Stimulated activated CD8-positive, alpha-beta memory T cell treated with anti-CD3 and anti-CD28 coated beads, Interleukin-15, amount 100 ng/mL, for 4 hours (primary cell): ENCODE results near the gene TRABD2A.

ENCODE experiments used
- DNase-seq, 2 donors: peaks; one replicate each; pipeline ENCODE4 v3.0.0-alpha.2; 2020; ENCODE audit warnings: low read depth in 2 of 2

TRABD2A gene

DNA sequence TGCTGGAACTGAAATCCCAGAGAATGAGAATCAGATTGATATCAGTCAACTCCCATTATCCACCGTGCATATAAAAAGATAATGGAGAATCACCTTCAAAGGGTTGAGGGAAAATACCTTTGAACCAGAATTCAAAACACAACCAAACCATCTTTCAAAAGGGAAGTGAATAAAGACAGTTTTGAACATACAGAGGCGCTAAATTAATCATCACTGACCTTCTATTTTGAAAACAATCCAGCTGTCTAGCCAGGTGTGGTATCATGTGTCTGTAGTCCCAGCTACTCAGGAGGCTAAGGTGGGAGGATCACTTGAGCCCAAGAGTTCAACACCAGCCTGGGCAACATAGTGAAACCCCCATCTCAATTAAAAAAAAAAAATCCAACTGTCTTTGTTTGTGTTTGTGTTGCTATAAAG is 63.6 kb downstream of the TRABD2A start:
- DNase-seq: no peak

DNA sequence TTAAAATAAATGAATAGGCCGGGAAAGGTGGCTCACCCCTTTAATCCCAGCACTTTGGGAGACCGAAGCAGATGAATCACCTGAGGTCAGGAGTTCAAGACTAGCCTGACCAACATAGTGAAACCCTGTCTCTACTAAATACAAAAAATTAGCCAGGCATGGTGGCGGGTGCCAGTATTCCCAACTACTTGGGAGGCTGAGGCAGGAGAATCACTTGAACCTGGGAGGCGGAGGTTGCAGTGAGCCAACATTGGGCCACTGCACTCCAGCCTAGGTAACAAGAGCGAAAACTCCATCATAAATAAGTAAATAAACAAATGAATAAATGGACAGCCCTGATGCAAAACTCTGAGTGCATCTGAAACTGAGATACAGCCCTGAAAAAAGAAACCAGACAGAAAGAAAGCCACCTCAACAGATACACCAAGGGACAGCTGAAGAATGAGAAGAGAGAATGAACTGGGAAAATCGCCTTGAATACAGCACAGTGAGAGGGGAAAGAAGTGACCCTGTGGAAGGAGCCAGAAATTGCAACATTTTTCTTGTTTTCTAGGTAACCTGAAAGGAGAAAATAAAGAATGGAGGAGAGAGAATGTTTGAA is 64.4 kb downstream of the TRABD2A start:
- DNase-seq: no peak

DNA sequence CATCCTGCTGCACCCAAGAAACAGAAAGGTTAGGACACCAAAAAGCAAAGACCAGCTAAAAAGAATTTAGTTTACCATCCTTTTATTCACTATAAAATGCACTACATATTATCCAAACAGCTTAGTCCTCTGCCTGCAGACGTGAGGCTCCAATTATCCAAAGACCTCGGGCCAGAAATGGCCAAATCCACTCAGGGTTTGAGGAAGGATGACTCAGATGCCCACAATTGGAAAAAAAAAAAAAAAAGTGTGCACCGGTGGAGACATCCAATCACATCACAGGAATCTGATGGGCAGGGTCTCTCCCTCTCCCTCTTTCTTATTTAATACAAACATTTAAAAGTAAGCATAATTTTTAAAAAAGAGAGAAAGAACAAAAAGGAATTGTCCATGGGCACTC is 65.7 kb downstream of the TRABD2A start:
- no peak for DNase-seq

DNA sequence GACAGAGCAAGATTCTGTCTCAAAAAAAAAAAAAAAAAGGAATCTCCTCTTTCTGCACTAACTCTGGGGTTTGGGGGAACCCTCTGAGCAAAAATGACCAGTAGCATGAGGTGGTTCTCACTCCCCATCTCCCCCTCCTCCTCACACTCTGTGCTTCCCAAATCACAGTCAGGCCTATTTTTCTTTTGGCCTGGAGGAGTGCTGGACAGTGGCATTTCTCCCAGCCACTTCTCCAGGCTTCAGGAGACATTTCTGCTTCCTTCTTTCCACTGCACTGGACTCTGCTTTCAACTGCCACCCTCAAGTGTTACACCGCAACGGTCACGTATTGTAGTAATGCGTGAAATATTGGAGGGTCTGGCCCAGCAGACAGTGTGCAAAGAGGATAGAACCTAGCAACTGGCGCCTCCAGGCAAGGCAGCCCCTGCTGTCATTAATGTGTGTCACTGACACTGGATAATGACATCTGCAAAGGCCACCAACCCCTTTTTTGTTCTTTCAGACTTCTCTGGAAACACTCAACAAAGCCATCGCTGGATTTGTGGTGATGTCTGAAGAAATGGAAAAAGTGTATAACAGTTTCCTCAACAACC is 68.9 kb downstream of the TRABD2A start:
- DNase-seq: no peak

DNA sequence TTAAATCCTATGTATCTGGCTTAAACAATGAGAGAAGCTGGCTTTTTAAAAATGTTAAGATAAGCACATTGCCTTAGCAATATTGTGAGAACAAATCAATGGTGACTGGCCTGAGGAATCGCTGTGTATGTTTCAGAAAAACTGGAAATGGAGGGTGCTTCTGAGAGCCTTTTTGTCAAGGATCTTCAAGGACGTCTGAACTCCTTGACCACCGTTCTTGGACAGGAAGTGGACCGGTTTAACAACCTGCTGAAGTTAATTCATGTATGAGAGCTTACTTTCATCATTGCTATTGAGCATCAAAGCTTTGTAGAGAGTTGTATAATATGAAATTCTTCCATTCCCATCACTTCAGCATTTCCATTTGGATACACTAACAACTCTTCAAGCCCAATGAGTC is 72.6 kb downstream of the TRABD2A start:
- DNase-seq: no peak

DNA sequence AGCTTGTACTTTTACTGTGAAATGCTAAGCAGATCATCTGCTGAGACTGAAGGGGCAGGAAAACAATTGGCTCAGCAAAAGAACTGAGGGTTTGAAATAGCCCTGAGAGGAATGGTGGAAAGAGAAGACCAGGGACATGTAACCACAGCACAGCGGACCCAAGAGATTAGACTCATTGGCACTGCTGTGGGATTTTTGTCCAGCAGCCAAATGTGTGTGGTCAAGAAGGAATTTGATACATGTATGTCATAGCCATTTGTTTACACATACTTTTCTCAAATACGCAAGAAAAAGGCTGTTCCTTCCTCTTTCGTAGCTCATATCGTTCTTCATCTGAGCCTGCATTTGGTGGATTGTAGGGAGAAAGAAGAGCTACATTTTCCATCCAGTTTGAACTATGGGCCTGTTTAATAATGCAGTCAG is 73.8 kb downstream of the TRABD2A start:
- no peak for DNase-seq

DNA sequence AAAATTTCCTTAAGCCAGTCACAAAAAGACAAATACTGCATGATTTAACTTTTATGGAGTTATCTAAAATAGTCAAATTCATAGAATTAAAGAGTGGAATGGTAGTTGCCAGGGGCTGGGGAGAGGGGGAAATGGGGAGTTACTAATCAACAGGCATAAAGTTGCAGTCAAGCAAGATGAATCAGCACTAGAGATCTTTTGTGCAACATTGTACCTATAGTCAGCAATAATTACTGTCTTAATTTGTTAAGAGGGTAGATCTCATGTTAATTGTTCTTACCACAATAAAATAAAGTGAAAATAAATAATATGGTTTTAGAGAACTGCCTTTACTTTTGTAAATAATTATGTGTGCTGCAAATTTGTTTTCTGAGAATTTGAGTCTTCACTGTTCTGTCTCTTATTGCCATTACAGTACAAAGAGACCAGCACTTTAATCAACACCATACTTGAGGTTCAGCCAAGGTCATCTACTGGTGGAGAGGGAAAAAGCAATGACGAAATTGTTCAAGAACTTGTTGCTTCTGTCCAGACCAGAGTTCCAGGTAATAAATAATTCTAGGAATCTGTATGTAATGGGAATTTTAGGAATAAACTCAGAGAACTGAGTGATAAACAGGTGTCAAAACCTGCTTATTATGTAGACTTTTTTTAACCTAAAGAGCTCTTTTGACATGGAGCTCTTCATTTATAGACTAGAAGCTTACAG is 75.5 kb downstream of the TRABD2A start:
- DNase-seq: no peak

DNA sequence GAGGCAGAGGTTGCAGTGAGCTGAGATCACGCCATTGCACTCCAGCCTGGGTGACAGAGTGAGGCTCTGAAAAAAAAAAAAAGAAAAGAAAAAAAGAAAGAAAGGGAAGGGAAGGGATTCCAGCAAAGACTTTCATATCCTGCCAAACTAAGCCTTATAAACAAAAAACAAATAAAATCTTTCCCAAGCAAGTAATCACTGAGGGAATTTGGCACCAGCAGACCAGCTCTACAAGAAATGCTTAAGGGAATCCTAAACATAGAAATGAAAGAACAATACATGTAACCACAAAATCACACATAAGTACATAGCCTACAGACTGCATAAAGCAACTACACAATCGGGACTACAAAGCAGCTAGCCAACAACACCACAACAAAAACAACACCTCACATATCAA is 79.1 kb downstream of the TRABD2A start:
- no peak for DNase-seq

DNA sequence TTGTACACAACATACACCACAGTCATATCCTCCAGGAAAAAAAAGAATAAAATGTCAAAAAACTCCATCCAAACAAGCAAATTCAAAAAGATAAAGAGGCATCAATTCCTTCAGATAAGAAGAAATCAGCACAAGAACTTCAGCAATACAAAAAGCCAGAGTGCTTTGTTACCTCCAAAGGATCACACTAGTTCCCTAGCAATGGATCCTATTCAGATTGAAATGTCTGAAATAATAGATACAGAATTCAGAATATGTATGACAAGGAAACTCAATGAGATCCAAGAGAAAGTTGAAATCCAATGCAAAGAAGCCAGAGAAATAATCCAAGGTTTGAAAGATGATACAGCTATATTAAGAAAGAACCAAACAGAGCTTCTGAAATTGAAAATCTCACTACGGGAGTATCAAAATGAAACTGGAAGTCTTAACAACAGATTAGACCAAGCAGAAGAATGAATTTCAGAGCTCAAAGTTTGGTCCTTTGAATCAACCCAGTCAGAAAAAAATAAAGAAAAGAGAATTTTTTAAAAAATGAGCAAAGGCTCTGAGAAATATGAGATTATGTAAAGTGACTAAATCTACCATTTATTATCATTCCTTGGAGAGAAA is 80.6 kb downstream of the TRABD2A start:
- DNase-seq: no peak

DNA sequence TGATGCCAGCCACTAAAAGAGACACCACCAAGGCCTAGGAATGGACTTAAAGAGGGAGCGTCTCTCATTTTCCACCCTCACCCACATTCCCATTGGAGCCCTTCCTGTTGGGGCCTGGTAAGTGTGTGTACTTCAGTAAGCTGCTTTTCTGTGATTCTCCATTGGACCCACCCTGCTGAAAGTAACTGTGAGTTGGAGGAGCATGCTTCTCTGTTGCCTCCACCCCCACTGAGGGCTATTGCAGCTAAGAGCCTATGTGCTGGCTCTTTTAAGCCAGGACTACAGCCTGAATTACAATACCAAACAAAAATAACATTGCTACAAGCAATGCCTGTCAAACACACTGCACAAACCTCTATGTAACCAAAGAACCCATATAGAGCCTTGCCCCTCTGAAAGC is 81.1 kb downstream of the TRABD2A start:
- DNase-seq: no peak

DNA sequence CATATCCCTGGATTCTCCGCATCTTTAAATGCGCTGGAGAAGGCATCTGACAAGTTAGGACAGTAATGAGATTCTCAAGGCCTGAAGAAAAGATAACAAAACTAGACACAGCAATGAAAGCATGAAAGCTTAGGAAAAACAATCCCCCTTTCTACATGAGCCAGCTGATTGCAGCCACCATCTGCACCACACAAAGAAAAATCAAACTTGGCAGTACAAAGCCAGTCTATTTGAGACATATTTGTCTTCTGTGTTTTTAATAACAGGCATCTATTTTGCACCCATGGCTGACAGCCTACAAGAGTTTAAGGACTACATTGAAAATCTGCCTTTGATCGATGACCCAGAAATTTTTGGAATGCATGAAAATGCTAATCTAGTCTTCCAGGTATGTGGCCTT is 83.6 kb downstream of the TRABD2A start:
- DNase-seq: no peak

DNA sequence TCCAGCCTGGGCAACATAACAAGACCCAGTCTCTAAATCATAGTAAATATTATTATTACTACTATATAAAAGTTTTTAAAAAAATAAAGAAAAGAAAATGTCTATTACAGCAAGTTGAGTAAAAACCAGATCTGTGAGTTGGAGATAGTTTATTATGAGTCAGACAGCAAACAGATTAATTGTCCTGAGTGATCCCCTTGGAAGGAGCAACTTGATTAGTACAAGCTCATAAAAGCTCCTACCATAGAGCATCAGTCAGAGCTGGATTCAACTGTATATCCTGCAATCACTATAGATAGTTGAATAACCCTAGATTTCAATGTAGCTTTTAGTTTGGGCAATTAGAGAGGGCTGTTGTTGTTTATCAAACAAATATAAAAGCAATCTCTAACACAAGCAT is 84.1 kb downstream of the TRABD2A start:
- no peak for DNase-seq

DNA sequence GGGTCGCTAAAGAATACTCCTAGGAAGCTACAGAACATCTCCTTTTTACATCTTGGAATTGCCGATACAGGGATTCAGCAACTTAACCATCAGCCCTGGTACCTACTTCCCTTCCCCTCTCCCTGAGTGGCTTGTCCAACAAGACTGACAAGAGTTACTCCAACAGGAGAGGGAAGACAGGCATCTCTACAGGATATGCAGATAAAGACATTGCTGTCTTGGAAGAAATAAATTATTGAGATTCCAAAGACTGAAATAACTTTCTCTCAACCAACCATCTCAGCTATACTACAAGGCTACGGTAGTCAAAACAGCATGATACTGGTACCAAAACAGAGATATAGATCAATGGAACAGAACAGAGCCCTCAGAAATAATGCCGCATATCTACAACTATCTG is 87.2 kb downstream of the TRABD2A start:
- no peak for DNase-seq

DNA sequence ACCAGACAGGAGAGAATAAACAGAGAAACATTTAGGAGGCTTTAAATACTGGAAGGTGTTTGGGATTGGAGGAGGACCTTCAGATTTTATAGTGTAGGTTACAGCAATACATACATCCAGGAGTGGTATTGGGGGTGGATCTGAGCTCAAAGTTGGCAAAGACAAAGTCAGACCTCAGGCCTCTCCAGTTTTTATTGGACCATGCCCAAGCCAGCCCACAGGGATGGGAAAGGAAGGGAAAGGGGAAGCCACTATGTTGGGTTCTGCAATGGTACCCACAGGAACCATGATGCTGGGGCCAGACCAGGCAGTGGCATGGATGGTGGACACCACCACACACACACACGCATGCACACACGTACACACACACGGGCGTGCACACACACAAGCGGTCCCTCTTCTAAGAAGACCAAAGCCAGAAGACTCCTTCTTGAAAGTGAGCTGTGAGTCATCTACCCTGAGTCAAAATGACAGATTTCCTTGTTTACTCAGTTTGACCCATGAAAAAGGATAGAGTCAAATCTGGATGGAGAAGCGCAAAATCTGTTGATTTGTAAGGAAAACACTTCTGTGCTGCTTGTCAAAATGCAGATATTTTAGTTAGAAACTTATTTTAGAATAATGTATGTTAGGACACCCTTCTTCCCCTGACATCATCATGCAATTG is 87.9 kb downstream of the TRABD2A start:
- no peak for DNase-seq

DNA sequence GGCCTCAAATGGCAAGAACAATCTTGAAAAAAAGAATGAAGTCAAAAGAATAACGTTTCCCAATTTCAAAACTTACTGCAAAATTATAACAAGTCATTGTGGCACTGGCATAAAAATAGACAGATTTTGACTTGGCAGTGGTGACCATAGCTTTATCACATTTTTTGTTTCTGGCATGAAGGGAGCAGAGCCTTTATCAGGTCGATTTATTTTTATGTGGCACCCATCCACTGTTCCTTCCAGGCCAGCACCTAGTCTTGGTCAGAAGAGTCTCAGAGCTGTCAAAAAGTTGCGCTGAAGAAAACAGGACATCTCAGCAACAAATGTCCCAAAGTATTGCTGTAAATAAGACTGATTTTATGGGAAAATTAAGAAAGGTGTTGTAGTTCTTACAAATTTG is 92.4 kb downstream of the TRABD2A start:
- DNase-seq: no peak

DNA sequence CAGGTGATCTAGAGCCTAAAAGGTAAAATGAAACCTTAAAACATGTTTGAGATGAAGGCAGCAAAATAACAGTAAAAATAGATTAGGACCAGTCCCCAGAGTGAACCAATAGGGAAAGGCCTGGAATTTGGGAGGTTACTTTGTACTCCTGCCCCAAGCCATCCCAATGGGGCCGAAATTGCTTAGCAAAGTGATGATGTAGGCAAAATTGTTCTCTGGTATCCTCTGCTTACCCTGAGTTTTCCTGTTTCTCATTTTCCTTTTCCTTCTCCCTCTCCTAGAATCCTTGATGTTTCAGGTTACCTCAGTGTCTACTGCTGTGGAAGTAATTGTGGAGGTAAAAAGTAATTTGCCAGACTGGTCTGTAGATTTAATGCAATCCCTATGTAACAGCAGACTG is 92.9 kb downstream of the TRABD2A start:
- no peak for DNase-seq

DNA sequence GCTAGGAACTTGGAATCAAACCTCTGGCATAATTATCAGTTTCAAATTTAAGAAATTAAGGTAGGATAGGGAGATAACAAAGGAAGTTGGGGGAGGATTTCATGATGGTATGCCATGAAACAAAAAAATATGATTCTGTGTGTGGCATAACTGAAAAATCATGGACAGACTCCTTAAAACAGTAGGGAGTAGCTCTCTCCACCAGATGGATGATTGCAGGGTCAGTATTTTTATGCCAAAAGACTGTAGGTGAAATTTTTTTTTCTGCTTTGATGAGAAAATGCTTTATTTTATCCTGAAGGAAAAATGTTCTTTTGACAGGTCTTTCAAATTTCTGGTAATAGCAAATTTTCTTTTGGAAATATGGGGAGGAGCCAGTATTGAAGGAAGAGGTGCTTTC is 94.3 kb downstream of the TRABD2A start:
- DNase-seq: no peak

DNA sequence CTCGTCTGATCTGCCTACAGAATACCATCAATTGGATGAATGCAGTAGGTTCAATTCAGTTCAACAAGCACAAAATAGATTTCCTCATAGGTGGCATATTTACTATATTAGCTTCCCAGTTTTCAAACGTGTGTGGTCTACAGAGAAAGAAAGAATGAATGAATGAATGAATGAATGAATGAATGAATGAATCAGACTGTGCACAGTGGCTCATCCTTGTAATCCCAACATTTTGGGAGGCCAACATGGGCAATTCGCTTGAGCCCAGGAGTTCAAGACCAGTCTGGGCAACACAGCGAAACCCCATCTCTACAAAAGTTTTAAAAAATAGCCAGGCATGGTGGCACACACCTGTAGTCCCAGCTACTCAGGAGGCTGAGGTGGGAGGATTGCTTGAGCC is 94.9 kb downstream of the TRABD2A start:
- DNase-seq: no peak

DNA sequence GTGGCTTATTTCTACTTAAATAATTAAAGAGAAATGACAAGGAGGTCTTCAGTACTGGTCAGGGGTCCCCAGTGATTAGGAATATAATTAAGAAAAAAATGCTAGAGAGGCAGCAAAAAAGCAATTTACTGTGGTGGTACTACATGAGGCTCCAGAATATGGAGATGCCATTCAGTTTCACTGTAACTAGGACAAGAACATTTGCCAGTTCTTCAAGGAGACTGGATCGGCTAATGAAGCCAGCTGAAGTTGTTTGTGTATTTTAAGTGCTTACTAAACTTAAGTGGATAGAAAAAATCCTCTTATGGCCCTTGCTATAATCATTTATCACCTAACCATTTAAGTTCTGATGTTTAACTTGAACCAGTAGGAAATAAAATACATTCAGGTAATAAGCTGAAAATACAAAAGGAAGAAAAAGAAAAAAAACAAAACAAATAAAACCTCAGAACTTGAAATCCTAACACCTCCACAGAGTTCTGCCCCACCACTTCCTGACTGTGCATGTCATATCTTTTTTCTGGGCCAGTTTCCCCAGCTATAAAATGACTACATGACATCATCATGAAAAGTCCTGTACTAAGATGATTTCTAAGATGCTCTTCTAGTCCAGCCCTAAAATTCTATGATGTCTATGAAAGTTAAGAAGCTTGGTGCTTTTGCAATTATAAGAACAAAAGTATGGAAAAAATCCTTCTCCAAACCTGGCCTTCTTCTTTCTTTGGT is 98.0 kb downstream of the TRABD2A start:
- no peak for DNase-seq

DNA sequence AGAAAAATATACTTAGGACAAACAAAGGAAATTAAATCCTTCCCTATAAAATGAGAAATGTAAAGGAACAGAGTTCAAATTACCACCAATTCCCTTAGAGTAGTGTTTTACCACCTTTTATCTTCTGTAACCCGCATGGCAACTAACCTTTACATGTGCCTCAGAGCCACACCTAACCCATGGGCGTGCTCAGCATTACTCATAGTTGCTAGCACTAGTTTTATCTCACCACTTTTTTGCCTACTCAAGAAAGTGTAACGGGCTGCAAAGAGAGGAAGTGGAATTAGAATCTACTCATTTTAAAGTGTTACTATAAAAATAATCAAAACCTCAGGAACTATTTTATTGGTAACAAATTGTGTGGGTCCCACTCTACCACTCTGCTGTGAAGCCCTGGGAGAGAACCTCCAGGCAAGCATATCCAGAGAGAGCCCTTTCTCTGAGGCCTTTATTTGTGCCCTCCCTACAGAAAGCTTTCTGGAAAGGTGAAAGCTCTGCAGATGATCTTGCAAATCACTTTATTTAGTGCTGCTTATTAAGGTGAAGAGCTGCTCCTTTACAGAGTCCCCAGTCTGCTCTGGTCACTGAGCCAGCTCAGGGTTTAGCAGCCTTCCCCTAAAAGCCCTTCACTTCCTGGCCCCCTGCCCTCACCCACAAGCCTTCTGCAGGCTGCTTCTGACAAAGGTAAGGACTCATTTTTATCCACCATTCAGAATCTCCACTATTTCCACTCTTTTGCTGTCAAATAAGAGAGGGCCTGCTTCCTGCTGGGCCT is 98.8 kb downstream of the TRABD2A start:
- peak; percentile 38 to 59 for DNase-seq

DNA sequence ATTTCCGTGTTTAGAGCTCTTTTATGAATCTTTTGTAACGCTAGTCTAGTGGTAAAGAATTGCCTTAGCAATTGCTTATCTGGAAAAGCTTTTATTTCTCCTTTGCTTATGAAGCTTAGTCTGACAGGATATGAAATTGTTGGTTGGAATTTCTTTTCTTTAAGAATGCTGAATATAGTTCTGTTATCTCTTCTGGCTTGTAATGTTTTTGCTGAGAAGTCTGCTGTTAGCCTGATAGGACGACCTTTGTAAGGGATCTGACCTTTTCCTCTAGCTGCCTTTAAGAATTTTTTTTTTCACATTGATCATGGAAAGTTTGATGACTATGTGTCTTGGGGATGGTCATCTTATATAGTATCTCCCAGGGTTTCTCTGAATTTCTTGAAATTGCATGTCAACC is 101.1 kb downstream of the TRABD2A start:
- DNase-seq: no peak
